ENCODE results near the gene SGCA.

The SGCA gene

GRCh38 chr17:50136096-50136687 is 29.6 kb upstream of the SGCA start:
- Histone ChIP-seq H3K4me3 (ENCODE audit: low read length) (no peak overlapping the region), H3K9me3 (ENCODE audit: insufficient read depth, low read depth, low read length) (no peaks in the 10 kb centered on the region), H3K27ac (ENCODE audit: low read depth, low read length) (no peak overlapping the region), H3K4me1 (ENCODE audit: insufficient read depth, low read length) (peaks cover 22% of the 10 kb centered on the region), H3K36me3 (ENCODE audit: insufficient read depth, low read length) (peaks cover 40% of the 10 kb centered on the region), H3K27me3 (ENCODE audit: insufficient read depth, low read length) (peaks cover 3% of the 10 kb centered on the region), H3K9ac (ENCODE audit: low read depth, low read length) (no peak overlapping the region)
- 94% methylated on average over 11 of the region's 11 CpGs for WGBS

GRCh38 chr17:50137042-50137441 is 28.8 kb upstream of the SGCA start:
- H3K36me3 ChIP-seq (ENCODE audit: insufficient read depth, low read length) = peaks cover 47% of the 10 kb centered on the region
- no peaks in the 10 kb centered on the region; the same call in 1 of the 2 replicates for H3K27me3 ChIP-seq (ENCODE audit: insufficient read depth, low read length)
- no peak overlapping the region for H3K27ac ChIP-seq (ENCODE audit: low read depth, low read length)
- peaks cover 22% of the 10 kb centered on the region for H3K4me1 ChIP-seq (ENCODE audit: insufficient read depth, low read length)
- 93% methylated on average over 4 of the region's 4 CpGs for WGBS
- H3K9ac ChIP-seq (ENCODE audit: low read depth, low read length) = no peak overlapping the region
- H3K4me3 ChIP-seq (ENCODE audit: low read length) = no peak overlapping the region
- H3K9me3 ChIP-seq (ENCODE audit: insufficient read depth, low read depth, low read length) = no peaks in the 10 kb centered on the region

- peaks cover 6% of the 10 kb centered on the region; the same call in 1 of the 2 replicates for H3K4me1 ChIP-seq (ENCODE audit: insufficient read depth, low read length)
- H3K27me3 ChIP-seq (ENCODE audit: insufficient read depth, low read length) = no peaks in the 10 kb centered on the region
- peaks cover 64% of the 10 kb centered on the region for H3K36me3 ChIP-seq (ENCODE audit: insufficient read depth, low read length)
- WGBS = 92% methylated on average over 15 of the region's 15 CpGs
- no peak overlapping the region for H3K27ac ChIP-seq (ENCODE audit: low read depth, low read length)
- H3K4me3 ChIP-seq (ENCODE audit: low read length) = no peak overlapping the region
- H3K9ac ChIP-seq (ENCODE audit: low read depth, low read length) = no peak overlapping the region
- no peaks in the 10 kb centered on the region for H3K9me3 ChIP-seq (ENCODE audit: insufficient read depth, low read depth, low read length)
Observed at GRCh38 chr17:50139185-50139783, 26.5 kb upstream of the SGCA start.

- peaks cover 69% of the 10 kb centered on the region for H3K36me3 ChIP-seq (ENCODE audit: insufficient read depth, low read length)
- H3K4me3 ChIP-seq (ENCODE audit: low read length) = no peak overlapping the region
- no peaks in the 10 kb centered on the region for H3K27me3 ChIP-seq (ENCODE audit: insufficient read depth, low read length)
- no peaks in the 10 kb centered on the region for H3K4me1 ChIP-seq (ENCODE audit: insufficient read depth, low read length)
- H3K9ac ChIP-seq (ENCODE audit: low read depth, low read length) = no peak overlapping the region
- 39% methylated on average over 19 of the region's 19 CpGs for WGBS
- no peak overlapping the region for H3K27ac ChIP-seq (ENCODE audit: low read depth, low read length)
- no peaks in the 10 kb centered on the region for H3K9me3 ChIP-seq (ENCODE audit: insufficient read depth, low read depth, low read length)
Observed at GRCh38 chr17:50139950-50140885, 25.6 kb upstream of the SGCA start.

- no peaks in the 10 kb centered on the region for H3K27me3 ChIP-seq (ENCODE audit: insufficient read depth, low read length)
- peaks cover 66% of the 10 kb centered on the region for H3K36me3 ChIP-seq (ENCODE audit: insufficient read depth, low read length)
- 96% methylated on average over 16 of the region's 16 CpGs for WGBS
- no peak overlapping the region for H3K27ac ChIP-seq (ENCODE audit: low read depth, low read length)
- H3K9me3 ChIP-seq (ENCODE audit: insufficient read depth, low read depth, low read length) = no peaks in the 10 kb centered on the region
- no peak overlapping the region for H3K9ac ChIP-seq (ENCODE audit: low read depth, low read length)
- H3K4me3 ChIP-seq (ENCODE audit: low read length) = no peak overlapping the region
- H3K4me1 ChIP-seq (ENCODE audit: insufficient read depth, low read length) = no peaks in the 10 kb centered on the region
Observed at GRCh38 chr17:50141026-50141744, 24.6 kb upstream of the SGCA start.

- Histone ChIP-seq H3K9ac (ENCODE audit: low read depth, low read length) (no peak overlapping the region), H3K27ac (ENCODE audit: low read depth, low read length) (no peak overlapping the region), H3K4me3 (ENCODE audit: low read length) (no peak overlapping the region), H3K4me1 (ENCODE audit: insufficient read depth, low read length) (no peaks in the 10 kb centered on the region), H3K36me3 (ENCODE audit: insufficient read depth, low read length) (peaks cover 66% of the 10 kb centered on the region), H3K9me3 (ENCODE audit: insufficient read depth, low read depth, low read length) (no peaks in the 10 kb centered on the region), H3K27me3 (ENCODE audit: insufficient read depth, low read length) (no peaks in the 10 kb centered on the region)
- WGBS = 96% methylated on average over 8 of the region's 8 CpGs
Observed at GRCh38 chr17:50141745-50142110, 24.1 kb upstream of the SGCA start.

- no peaks in the 10 kb centered on the region for H3K9me3 ChIP-seq (ENCODE audit: insufficient read depth, low read depth, low read length)
- 96% methylated on average over 20 of the region's 20 CpGs for WGBS
- H3K27me3 ChIP-seq (ENCODE audit: insufficient read depth, low read length) = no peaks in the 10 kb centered on the region; the same call in 1 of the 2 replicates
- no peak overlapping the region for H3K9ac ChIP-seq (ENCODE audit: low read depth, low read length)
- no peak overlapping the region for H3K27ac ChIP-seq (ENCODE audit: low read depth, low read length)
- H3K4me3 ChIP-seq (ENCODE audit: low read length) = no peak overlapping the region
- peaks cover 52% of the 10 kb centered on the region for H3K36me3 ChIP-seq (ENCODE audit: insufficient read depth, low read length)
- 0 out of 2 replicates have a peak, but pooled peaks cover 7% of the 10 kb centered on the region for H3K4me1 ChIP-seq (ENCODE audit: insufficient read depth, low read length)
Observed at GRCh38 chr17:50143461-50144176, 22.2 kb upstream of the SGCA start.

- WGBS = 81% methylated on average over 6 of the region's 6 CpGs
- Histone ChIP-seq H3K36me3 (ENCODE audit: insufficient read depth, low read length) (peaks cover 44% of the 10 kb centered on the region; the same call in 1 of the 2 replicates), H3K27ac (ENCODE audit: low read depth, low read length) (no peak overlapping the region)
Observed at GRCh38 chr17:50144355-50144754, 21.4 kb upstream of the SGCA start.

GRCh38 chr17:50144845-50145531 is 20.8 kb upstream of the SGCA start:
- H3K27ac ChIP-seq (ENCODE audit: low read depth, low read length) = no peak overlapping the region
- no peak overlapping the region for H3K9ac ChIP-seq (ENCODE audit: low read depth, low read length)
- 93% methylated on average over 16 of the region's 16 CpGs for WGBS
- H3K27me3 ChIP-seq (ENCODE audit: insufficient read depth, low read length) = peaks cover 10% of the 10 kb centered on the region
- no peak overlapping the region for H3K4me3 ChIP-seq (ENCODE audit: low read length)
- H3K4me1 ChIP-seq (ENCODE audit: insufficient read depth, low read length) = 0 out of 2 replicates have a peak, but pooled peaks cover 8% of the 10 kb centered on the region
- H3K36me3 ChIP-seq (ENCODE audit: insufficient read depth, low read length) = peaks cover 40% of the 10 kb centered on the region; the same call in 1 of the 2 replicates
- no peaks in the 10 kb centered on the region for H3K9me3 ChIP-seq (ENCODE audit: insufficient read depth, low read depth, low read length)

More at GRCh38 chr17:50144355-50144754, 21.4 kb upstream of the SGCA start:
- no peak overlapping the region for H3K9ac ChIP-seq (ENCODE audit: low read depth, low read length)
- H3K9me3 ChIP-seq (ENCODE audit: insufficient read depth, low read depth, low read length) = no peaks in the 10 kb centered on the region
- H3K27me3 ChIP-seq (ENCODE audit: insufficient read depth, low read length) = peaks cover 4% of the 10 kb centered on the region
- no peak overlapping the region for H3K4me3 ChIP-seq (ENCODE audit: low read length)
- H3K4me1 ChIP-seq (ENCODE audit: insufficient read depth, low read length) = 0 out of 2 replicates have a peak, but pooled peaks cover 8% of the 10 kb centered on the region
